Cortex of kidney (tissue), 1 donor: Measurements from ENCODE around the gene CTNND2.
"Not testable (repeated sequence)": the region's sequence is repeated elsewhere in the genome, so short reads cannot be mapped to it uniquely, and the experiment has no call there.

Experiments used
- DNase-seq: peaks from one replicate; lab custom pipeline; 2025; lab: John Stamatoyannopoulos, UW

Gene CTNND2

GRCh38 chr5:11467588-11467987, 436.7 kb downstream of the CTNND2 start:
- DNase-seq = no peak

- no peak for DNase-seq
Observed at GRCh38 chr5:11459716-11460115, 444.5 kb downstream of the CTNND2 start.

- no peak for DNase-seq
Observed at GRCh38 chr5:11455505-11455904, 448.7 kb downstream of the CTNND2 start.

DNA sequence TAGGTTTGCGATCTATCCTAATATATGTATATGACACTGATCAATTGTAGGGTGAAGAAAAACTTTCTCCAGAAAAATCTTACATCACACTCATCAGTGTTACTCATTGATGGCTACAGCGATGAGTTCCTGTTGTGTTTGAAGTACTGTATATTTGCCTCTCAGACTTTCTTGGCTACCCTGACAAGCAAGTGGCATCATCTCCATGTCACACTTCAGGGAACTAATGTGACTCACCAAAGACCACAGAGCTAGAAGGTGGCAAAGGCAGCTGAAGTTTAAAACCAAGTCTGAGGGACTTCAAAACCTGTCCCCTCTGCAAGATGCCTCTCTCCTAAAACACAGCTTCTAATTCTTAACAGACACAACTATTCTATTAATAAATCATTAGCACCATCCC, 451.4 kb downstream of the CTNND2 start:
- no peak for DNase-seq

DNA sequence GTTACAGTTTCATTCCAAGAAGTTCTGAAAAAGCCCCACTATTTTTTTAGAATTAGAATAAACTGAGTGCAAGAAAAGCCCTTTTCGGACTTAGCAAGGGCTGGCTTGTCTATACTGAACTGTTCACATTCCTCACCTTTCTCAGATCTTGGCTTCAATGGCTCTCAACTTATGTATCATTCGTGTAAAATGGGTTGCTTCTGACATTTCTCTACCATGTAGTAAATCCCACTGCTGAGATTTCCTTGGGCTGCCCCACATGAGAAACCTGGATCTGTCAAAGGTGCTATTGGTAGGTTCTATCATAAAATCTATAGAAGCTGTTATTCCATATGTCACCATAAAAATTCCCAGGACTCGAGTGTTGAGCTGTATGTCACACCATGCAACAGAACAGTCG, 454.3 kb downstream of the CTNND2 start:
- DNase-seq = no peak

DNA sequence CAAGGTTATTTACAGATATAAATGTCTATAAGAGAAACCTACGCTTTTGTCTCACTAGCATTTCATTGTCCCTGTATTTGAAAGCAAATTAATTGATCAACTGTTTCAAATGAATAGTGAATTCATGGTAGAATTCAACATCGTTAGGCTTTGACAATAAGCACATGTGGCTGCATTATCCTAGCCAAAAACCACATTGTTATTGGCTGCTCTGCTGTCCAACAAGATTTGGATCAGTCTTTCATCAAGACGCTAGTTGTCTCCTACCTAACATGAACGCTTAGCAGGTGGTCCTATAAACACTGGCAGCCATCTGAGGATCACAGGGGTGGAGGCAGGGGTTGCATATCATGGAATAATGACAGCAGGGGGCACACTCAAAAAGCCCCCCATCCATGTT, 455.0 kb downstream of the CTNND2 start:
- DNase-seq = no peak

GRCh38 chr5:11443831-11444230, 460.4 kb downstream of the CTNND2 start:
- no peak for DNase-seq

DNA sequence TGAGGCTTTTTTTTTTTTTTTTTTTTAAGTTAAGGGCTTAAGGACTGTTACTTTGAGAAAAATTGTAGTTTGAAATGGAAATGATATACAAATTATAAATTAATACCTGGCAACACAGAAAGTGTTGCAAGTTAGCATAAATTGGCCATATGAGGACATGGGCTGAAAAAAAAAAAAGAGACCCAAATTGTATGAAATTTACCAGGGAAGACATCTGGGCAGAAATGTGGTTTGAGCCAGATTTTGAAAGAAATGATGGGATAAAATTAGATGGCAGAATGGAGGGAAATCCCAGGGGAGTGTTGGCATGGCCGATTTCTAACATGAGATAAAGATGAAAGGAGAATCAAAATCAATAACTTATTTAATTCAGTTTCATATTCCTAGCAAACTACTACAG, 472.1 kb downstream of the CTNND2 start:
- DNase-seq = no peak

- DNase-seq = no peak
Observed at GRCh38 chr5:11429254-11429653, 475.0 kb downstream of the CTNND2 start.

- no peak for DNase-seq
Observed at GRCh38 chr5:11427569-11427968, 476.7 kb downstream of the CTNND2 start.

- DNase-seq = no peak
Observed at GRCh38 chr5:11426442-11426841, 477.8 kb downstream of the CTNND2 start.

DNA sequence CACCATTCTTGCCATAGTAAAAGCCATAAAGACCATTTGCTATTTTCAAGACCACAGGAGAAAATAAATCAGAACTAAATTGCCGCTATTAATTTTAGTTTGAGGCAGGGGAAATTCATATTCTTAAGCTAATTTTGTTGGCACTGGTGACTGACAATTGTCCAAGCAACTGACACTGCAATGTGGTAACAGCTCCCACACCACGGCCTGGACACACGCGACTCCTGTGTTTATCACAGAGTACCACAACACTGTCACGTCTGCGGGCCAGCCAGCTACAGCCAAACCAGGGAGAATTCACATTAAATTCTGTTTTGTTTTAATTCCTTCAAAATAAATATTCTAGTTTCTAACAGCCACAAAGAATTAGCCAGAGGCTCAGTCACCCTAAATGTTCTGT, 481.9 kb downstream of the CTNND2 start:
- no peak for DNase-seq

- no peak for DNase-seq
Observed at GRCh38 chr5:11420969-11421368, 483.3 kb downstream of the CTNND2 start.

DNA sequence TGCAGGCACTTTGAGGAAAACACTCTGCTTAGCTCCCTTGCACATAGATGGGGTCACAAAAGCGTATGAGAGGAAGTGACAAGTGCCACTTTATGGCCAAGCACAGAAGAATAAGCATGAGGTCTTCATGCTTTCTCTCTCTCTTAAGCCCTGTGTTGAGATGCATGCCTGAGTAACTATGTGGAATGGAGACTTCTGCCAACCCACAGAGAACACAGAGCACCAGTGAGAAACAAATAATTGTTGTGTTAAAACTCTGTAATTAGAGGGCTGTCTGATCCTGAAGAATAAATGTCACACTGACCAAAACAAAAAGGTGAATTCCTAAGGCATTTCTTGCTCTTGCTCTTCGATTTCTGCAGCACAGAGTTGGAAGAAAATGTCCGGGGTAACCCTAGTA, 488.5 kb downstream of the CTNND2 start:
- no peak for DNase-seq

DNA sequence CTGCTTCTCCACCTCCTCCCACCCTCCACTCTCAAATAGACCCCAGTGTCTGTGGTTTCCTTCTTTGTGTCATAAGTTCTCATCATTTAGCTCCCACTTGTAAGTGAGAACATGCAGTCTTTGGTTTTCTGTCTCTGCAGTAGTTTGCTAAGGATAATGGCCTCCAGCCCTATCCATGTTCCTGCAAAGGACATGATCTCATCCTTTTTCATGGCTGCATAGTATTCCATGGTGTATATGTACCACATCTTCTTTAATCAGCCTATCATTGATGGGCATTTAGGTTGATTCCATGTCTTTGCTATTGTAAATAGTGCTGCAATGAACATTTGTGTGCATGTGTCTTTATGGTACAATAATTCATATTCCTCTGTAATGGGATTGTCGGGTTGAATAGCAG, 489.5 kb downstream of the CTNND2 start:
- not testable (repeated sequence) for DNase-seq

- DNase-seq = no peak
Observed at GRCh38 chr5:11411621-11412020, 492.6 kb downstream of the CTNND2 start.

DNA sequence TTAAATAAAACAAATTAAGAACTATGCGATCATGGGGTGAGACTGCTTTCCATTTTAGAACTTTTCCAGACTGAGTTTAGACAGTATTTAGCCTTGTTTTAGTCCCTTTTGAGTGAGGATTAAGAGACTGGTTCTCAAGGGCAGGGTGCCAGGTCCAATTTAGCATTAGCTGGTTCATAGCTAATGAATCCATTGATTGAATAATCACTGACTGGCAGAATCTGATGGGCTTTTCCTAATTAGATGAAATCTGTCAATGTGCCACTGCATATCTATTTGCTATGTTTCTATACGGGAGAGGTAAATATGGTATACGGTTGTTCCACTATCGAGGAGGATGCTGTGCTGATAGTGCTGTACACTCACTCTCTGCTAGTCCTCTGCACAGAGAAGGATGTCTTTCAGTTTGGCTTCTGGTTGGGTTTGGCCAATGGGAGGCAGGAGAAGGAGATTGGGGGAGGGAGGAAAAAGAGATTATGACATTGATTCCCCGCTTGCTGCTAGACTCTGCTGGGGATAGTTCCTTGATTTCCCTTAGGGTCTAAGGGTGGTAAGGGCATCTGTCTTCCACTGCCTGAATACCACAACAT, 496.6 kb downstream of the CTNND2 start:
- no peak for DNase-seq

DNA sequence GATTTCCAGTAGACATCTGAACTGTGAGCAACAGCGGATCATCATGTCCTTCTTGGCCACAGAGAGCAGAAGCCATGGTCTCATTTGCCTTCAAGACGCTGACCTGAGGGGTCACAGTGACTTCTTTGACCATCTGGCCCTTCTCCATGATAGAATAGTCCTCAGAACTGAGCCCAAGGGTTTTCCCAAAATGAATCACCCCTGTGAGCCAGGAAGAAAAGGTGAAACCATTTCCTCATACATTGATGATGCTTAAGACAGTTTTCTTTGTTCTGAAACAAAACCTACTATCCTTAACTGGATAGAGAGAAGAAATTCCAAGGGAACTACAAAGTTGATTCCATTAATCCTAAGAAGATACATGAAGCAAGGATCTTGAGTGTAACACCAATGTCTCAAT, 503.9 kb downstream of the CTNND2 start:
- DNase-seq = no peak

- DNase-seq = no peak
Observed at GRCh38 chr5:11398728-11399127, 505.5 kb downstream of the CTNND2 start.

- DNase-seq = no peak
Observed at GRCh38 chr5:11397549-11397948, 506.7 kb downstream of the CTNND2 start.

DNA sequence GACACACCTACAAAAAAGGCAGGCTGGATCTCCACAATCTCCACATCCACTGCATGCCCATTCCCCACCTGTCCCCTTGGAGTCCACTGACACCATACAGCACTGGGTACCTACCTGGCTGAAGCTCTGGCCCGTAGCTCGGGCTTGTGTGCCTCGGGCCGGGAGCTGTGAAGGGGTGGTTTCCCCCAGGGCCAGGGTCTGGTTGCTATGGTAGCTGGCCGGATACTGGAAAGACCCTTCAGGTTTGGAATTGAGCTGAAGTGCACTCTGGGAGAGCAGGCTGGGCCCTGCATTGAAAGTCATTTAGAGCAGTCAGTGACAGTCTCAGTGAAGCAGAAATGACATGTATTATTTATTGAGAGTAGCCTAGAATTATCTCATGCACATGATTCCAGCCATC, 507.3 kb downstream of the CTNND2 start:
- DNase-seq = no peak

- no peak for DNase-seq
Observed at GRCh38 chr5:11394933-11395332, 509.3 kb downstream of the CTNND2 start.

GRCh38 chr5:11390291-11390767, 513.9 kb downstream of the CTNND2 start:
- no peak for DNase-seq

DNA sequence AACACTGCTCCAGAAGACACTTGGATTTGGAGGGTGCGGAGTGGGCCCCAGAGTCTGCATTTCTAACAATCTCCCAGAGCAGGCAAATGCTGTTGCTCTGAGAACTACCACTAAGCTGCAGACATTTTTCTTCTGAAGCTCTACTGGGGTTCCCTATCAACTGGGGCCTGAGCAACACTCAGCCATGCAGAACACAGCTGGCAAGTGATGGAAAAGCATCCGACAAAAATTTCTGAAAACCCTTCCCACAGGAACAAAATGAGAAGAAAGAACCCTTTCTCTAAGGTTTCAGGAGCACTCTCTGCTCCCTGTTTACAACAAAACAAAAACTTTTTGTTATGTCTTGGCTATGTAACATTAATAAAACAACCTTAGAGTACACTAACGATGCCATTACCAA, 516.9 kb downstream of the CTNND2 start:
- DNase-seq = no peak

GRCh38 chr5:11386398-11386797, 517.8 kb downstream of the CTNND2 start:
- DNase-seq = no peak
